Endothelial cell of umbilical vein (primary cell): Measurements from ENCODE around the gene MIGA2. TPM values are rescaled to one million over a fixed set of nuclear protein-coding genes. Genes with fewer than 3 reads are reported as not detected.
"Not testable (repeated sequence)": the region's sequence is repeated elsewhere in the genome, so short reads cannot be mapped to it uniquely, and the experiment has no call there.

Experiments used
- BruUV-seq: library from RNA; stranded (reverse); fragments of 400-500 nt; replicated peaks from 2 replicates; lab custom pipeline; 2021; lab: Mats Ljungman, UMichigan
- CTCF ChIA-PET: fragments of 300-600, 350-600 bp; sonication (Branson Sonifier 250); formaldehyde crosslinking; loops from one replicate; lab custom pipeline; 2021; ENCODE audit warnings: antibody characterized with exemption, inconsistent platforms; lab: Charles Lee
- POLR2A ChIA-PET: fragments of 300-600, 350-600 bp; sonication (Branson Sonifier 250); formaldehyde crosslinking; loops from one replicate; lab custom pipeline; 2021; ENCODE audit warnings: antibody characterized with exemption, inconsistent platforms; lab: Charles Lee
- DNase-seq: peaks from one replicate; pipeline ENCODE4 v3.0.0-alpha.2; 2011; ENCODE audit warnings: low read depth, low spot score
- FAIRE-seq: peaks from 2 replicates; lab custom pipeline; 2011; peaks lifted over from hg19 to GRCh38; lab: Jason Lieb, UNC
- H2AFZ ChIP-seq: 2 replicates; pipeline ENCODE4 v1.6.0; 2012; ENCODE audit warnings: low read depth, low read length, control low read depth, inconsistent platforms
- H3K27ac ChIP-seq: 2 replicates; pipeline ENCODE4 v1.5.1; 2011; ENCODE audit warnings: low read depth, mild to moderate bottlenecking, control low read depth, low read length, moderate library complexity; ENCODE audit not compliant: insufficient read depth
- H3K27me3 ChIP-seq, 2 experiments: 2 replicates each; pipeline versions ENCODE4 v1.6.0 to v1.6.1; 2011; ENCODE audit warnings: low read length in 2 of 2, mixed read lengths in 1 of 2; ENCODE audit not compliant: control insufficient read depth in 2 of 2, insufficient read depth in 2 of 2
- H3K36me3 ChIP-seq, 2 experiments: 2 replicates in 1 of 2; 3 replicates in 1 of 2; pipeline ENCODE4 v1.5.1; 2011; ENCODE audit warnings: low read length in 2 of 2, mild to moderate bottlenecking in 1 of 2, moderate library complexity in 1 of 2; ENCODE audit not compliant: control insufficient read depth in 2 of 2, insufficient read depth in 2 of 2; ENCODE audit errors: extremely low read depth in 1 of 2
- H3K4me1 ChIP-seq: 3 replicates; pipeline ENCODE4 v1.5.1; 2011; ENCODE audit warnings: mild to moderate bottlenecking, low read length; ENCODE audit not compliant: control insufficient read depth, insufficient read depth; ENCODE audit errors: extremely low read depth
- H3K4me2 ChIP-seq: 2 replicates; pipeline ENCODE4 v1.6.1; 2011; ENCODE audit warnings: low read length, control low read depth, mixed read lengths; ENCODE audit not compliant: insufficient read depth
- H3K4me3 ChIP-seq, 3 experiments: fragments of 200-600 bp in 1 of 3; sonication (generic), shearing (Covaris generic) in 1 of 3; replicated peaks in 1 of 3; 2 replicates each; pipeline ENCODE4 v1.5.1; 2011 to 2016; ENCODE audit warnings: control low read depth in 3 of 3, low read length in 3 of 3, mild to moderate bottlenecking in 2 of 3, inconsistent platforms in 1 of 3, low read depth in 1 of 3, moderate library complexity in 1 of 3; ENCODE audit not compliant: insufficient read depth in 1 of 3
- H3K79me2 ChIP-seq: 2 replicates; pipeline ENCODE4 v1.6.0; 2012; ENCODE audit warnings: low read length, inconsistent platforms; ENCODE audit not compliant: control insufficient read depth, insufficient read depth
- H3K9ac ChIP-seq: replicated peaks from 2 replicates; pipeline ENCODE3; 2011; ENCODE audit warnings: low read length, control low read depth; ENCODE audit not compliant: insufficient read depth; ENCODE audit errors: extremely low read depth
- H3K9me1 ChIP-seq: replicated peaks from 3 replicates; pipeline ENCODE4 v1.6.0; 2011; ENCODE audit warnings: mild to moderate bottlenecking, low read length; ENCODE audit not compliant: control insufficient read depth, insufficient read depth; ENCODE audit errors: extremely low read depth
- H3K9me3 ChIP-seq: replicated peaks from 2 replicates; pipeline ENCODE4 v1.5.1; 2012; ENCODE audit warnings: low read length, inconsistent platforms; ENCODE audit not compliant: control insufficient read depth, insufficient read depth
- H4K20me1 ChIP-seq: replicated peaks from 2 replicates; pipeline ENCODE3; 2011; ENCODE audit warnings: mild to moderate bottlenecking, low read length; ENCODE audit not compliant: control insufficient read depth, insufficient read depth; ENCODE audit errors: extremely low read depth
- EZH2 ChIP-seq: IDR thresholded peaks from 2 replicates; pipeline ENCODE4 v1.6.1; 2012; ENCODE audit warnings: borderline replicate concordance, low read depth, mild to moderate bottlenecking, moderate library complexity, low read length, inconsistent platforms; ENCODE audit not compliant: severe bottlenecking
- FOS ChIP-seq: IDR thresholded peaks from 2 replicates; pipeline ENCODE4 v1.6.1; 2011; ENCODE audit warnings: mild to moderate bottlenecking, low read length, moderate library complexity, borderline replicate concordance; ENCODE audit not compliant: insufficient read depth
- GATA2 ChIP-seq: IDR thresholded peaks from 2 replicates; pipeline ENCODE4 v1.7.0; 2011; ENCODE audit warnings: low read depth, mild to moderate bottlenecking, moderate library complexity, mixed read lengths, low read length; ENCODE audit not compliant: insufficient read length, insufficient read depth
- JUN ChIP-seq: IDR thresholded peaks from 2 replicates; pipeline ENCODE4 v1.6.1; 2011; ENCODE audit warnings: borderline replicate concordance, low read depth; ENCODE audit not compliant: insufficient read length, insufficient read depth
- MAX ChIP-seq: IDR thresholded peaks from 2 replicates; pipeline ENCODE4 v1.6.1; 2011; ENCODE audit not compliant: insufficient read depth, insufficient read length
- POLR2A ChIP-seq: IDR thresholded peaks from 2 replicates; pipeline ENCODE4 v1.6.1; 2012; ENCODE audit warnings: low read depth, mild to moderate bottlenecking, control low read depth, low read length
- POLR2AphosphoS5 ChIP-seq: IDR thresholded peaks from 2 replicates; pipeline ENCODE4 v1.6.1; 2012; ENCODE audit warnings: low read depth, mild to moderate bottlenecking, control low read depth, low read length, moderate library complexity; ENCODE audit not compliant: insufficient read depth
- dilution Hi-C: fragments of 300-500 bp; cut with MboI; formaldehyde crosslinking; loops from one replicate; pipeline ENCODE4 v1.15.0; 2019; ENCODE audit warnings: low sequenced_read_pairs; ENCODE audit not compliant: extremely low pct_ligation_motif_present
- intact Hi-C: fragments of 100-400 bp; cut with micrococcal nuclease; formaldehyde crosslinking; loops from one replicate; pipeline ENCODE4 v1.10.0; 2022
- polyA plus RNA-seq, 4 experiments: library from polyadenylated mRNA; depleted of rRNA in 3 of 4; stranded (reverse) in 3 of 4; unstranded in 1 of 4; fragments of >200 nt; gene quantifications; 2 replicates each; pipeline versions ENCODE4 v1.2.1 to v1.2.3, GENCODE V29; 2011 to 2012; ENCODE audit warnings: missing spikeins in 1 of 4
- total RNA-seq: library from RNA; stranded (reverse); gene quantifications from 2 replicates; pipeline ENCODE4 v1.2.3, GENCODE V29; 2021

The MIGA2 gene
- total and polyA plus RNA-seq, 2 donors (not counting 3 experiments of a cell fraction or from before 2014, with no cell fraction given), result 27.7 to 28.0 TPM

GRCh38 chr9:129033216-129033615 is 3.2 kb upstream of the MIGA2 start:
- ChIA-PET CTCF (no interaction called here), POLR2A (no interaction called here)
- TF ChIP-seq POLR2A, result no peak
- TF ChIP-seq FOS, result no peak
- no peak for TF ChIP-seq POLR2AphosphoS5
- no peak for TF ChIP-seq EZH2
- TF ChIP-seq MAX, result no peak
- TF ChIP-seq GATA2, result no peak
- no peak for TF ChIP-seq JUN
- Histone ChIP-seq H3K4me3 (no peak overlapping the region), H3K4me2 (no peak overlapping the region), H3K36me3 (no peaks in the 10 kb centered on the region), H3K9ac (no peak overlapping the region), H2AFZ (no peak overlapping the region), H3K27ac (no peak overlapping the region), H3K4me1 (peaks cover 11% of the 10 kb centered on the region), H3K27me3 (no peaks in the 10 kb centered on the region), H3K79me2 (peaks cover 12% of the 10 kb centered on the region), H3K9me1 (no peaks in the 10 kb centered on the region), H4K20me1 (no peaks in the 10 kb centered on the region), H3K9me3 (no peaks in the 10 kb centered on the region)
- DNase-seq, result no peak
- dilution Hi-C loops (no loop called here), intact Hi-C loops (no loop called here)
- no TSS peak for BruUV-seq
- FAIRE-seq, result no peak

- H3K4me3 ChIP-seq, result peak overlapping the region in 1 of 3 experiments; percentile 31
- H3K27me3 ChIP-seq, H3K9me3 ChIP-seq, H4K20me1 ChIP-seq, H3K36me3 ChIP-seq, H3K27ac ChIP-seq, BruUV-seq, POLR2A ChIA-PET, H3K9me1 ChIP-seq, FAIRE-seq, DNase-seq, dilution Hi-C loops: not testable (repeated sequence)
- peaks cover 12% of the 10 kb centered on the region for H3K79me2 ChIP-seq
- CTCF ChIA-PET, result interaction anchor here (0.7 to 1.5 kb wide), 4 partner anchors 8 to 218 kb away, joined by 3 to 5 read pairs (median 4); partner anchors contain the start of genes ENDOG and SH3GLB2
- H2AFZ ChIP-seq, result peak overlapping the region; percentile 99
- intact Hi-C loops, result loop anchor here (1.0 to 5.0 kb wide), 3 partner anchors 8 to 531 kb away; partner anchors contain the start of genes DOLPP1 and SH3GLB2
- H3K9ac ChIP-seq, result peak overlapping the region; percentile 49
- H3K4me2 ChIP-seq, result peak overlapping the region; percentile 82
- H3K4me1 ChIP-seq, result peaks cover 11% of the 10 kb centered on the region
These were observed 588 bp upstream of the MIGA2 start for GRCh38 chr9:129035838-129036237.
